Mucosa of descending colon (tissue), 3 donors: ENCODE data around the gene KMT2D. TPM values are rescaled to one million over a fixed set of nuclear protein-coding genes. Genes with fewer than 3 reads are reported as not detected.
A peak's percentile ranks its signal among the peaks of the same experiment; 100 is the strongest.

Source experiments
- ATAC-seq: fragments of 200-7000 bp; cut with Tn5 transposase; one replicate; pipeline ENCODE4 v1.9.1; 2020; ENCODE audit warnings: mild to moderate bottlenecking, moderate library complexity
- DNase-seq, 3 donors: peaks; one replicate each; pipeline ENCODE4 v3.0.0-alpha.2; 2020
- H3K36me3 ChIP-seq: fragments of 200-600 bp; one replicate; pipeline ENCODE4 v1.8.0; 2021; ENCODE audit warnings: low read depth, mild to moderate bottlenecking
- H3K4me1 ChIP-seq: fragments of 200-600 bp; one replicate; pipeline ENCODE4 v1.8.0; 2021; ENCODE audit warnings: low read depth, mild to moderate bottlenecking
- H3K4me3 ChIP-seq: fragments of 200-600 bp; one replicate; pipeline ENCODE4 v1.8.0; 2021; ENCODE audit warnings: mild to moderate bottlenecking
- H3K9me3 ChIP-seq: fragments of 200-600 bp; one replicate; pipeline ENCODE4 v1.8.0; 2021; ENCODE audit warnings: mild to moderate bottlenecking
- intact Hi-C, 2 donors: fragments of 100-400 bp; cut with DNase I in 1 of 2; cut with micrococcal nuclease in 1 of 2; formaldehyde crosslinking; loops; one replicate each; pipeline versions ENCODE4 v1.11.0 to v1.11.1; 2022; cut with DNase I, micrococcal nuclease
- total RNA-seq, 3 donors: library from RNA; stranded (reverse); fragmentation: NEBNext Ultra II Directional in 2 of 3; extraction: Animal tissue kit (Norgen Biotek cat#: 25700) in 2 of 3; gene quantifications; one replicate each; pipeline versions ENCODE4 v1.2.1 to v1.2.4, GENCODE V29; 2021 to 2023
- TF ChIP-seq, protein P1 (sequence below): fragments of 200-600 bp; IDR thresholded peaks from one replicate; pipeline ENCODE4 v1.8.0; 2022; ENCODE audit warnings: antibody characterized with exemption, mild to moderate bottlenecking
- donor health status: DM: no; HTN: no; CAD: no; lungs with moderate emphysema.
- donor health status: DM: no; HTN: no; CAD: no.
- donor health status: DM: no; HTN: yes; CAD: no.

Gene KMT2D
- total RNA-seq, 3 donors from 2014 or later, result 83.3 to 102 (median 88.5) TPM

GRCh38 chr12:49100380-49100779 lies 39.8 kb upstream of the KMT2D start:
- Histone ChIP-seq H3K4me3 (no peak overlapping the region), H3K4me1 (no peaks in the 10 kb centered on the region), H3K36me3 (peaks cover 5% of the 10 kb centered on the region), H3K9me3 (no peaks in the 10 kb centered on the region)
- TF ChIP-seq, protein P1, sequence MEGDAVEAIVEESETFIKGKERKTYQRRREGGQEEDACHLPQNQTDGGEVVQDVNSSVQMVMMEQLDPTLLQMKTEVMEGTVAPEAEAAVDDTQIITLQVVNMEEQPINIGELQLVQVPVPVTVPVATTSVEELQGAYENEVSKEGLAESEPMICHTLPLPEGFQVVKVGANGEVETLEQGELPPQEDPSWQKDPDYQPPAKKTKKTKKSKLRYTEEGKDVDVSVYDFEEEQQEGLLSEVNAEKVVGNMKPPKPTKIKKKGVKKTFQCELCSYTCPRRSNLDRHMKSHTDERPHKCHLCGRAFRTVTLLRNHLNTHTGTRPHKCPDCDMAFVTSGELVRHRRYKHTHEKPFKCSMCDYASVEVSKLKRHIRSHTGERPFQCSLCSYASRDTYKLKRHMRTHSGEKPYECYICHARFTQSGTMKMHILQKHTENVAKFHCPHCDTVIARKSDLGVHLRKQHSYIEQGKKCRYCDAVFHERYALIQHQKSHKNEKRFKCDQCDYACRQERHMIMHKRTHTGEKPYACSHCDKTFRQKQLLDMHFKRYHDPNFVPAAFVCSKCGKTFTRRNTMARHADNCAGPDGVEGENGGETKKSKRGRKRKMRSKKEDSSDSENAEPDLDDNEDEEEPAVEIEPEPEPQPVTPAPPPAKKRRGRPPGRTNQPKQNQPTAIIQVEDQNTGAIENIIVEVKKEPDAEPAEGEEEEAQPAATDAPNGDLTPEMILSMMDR, result no peak
- no peak for ATAC-seq
- intact Hi-C loops, result no loop called here
- DNase-seq, result no peak

DNA sequence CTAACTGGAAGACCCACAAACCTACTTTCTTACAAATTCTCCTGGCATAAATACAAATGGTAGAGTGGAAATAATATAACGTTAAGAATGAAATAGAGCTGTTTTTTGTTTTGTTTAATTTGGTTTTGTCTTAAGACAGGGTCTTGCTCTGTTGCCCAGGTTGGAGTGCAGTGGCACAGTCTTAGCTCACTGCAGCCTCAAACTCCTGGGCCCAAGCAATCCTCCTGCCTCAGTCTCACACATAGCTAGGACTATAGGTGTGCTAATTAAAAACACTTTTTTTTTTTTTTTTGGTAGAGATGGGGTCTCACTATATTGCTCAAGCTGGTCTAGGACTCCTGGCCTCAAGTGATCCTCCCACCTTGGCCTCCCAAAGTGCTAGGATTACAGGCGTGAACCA lies 38.1 kb upstream of the KMT2D start:
- Histone ChIP-seq H3K4me1 (peaks cover 8% of the 10 kb centered on the region), H3K9me3 (no peaks in the 10 kb centered on the region), H3K36me3 (peaks cover 5% of the 10 kb centered on the region), H3K4me3 (no peak overlapping the region)
- TF ChIP-seq, protein P1, result no peak
- DNase-seq (no peak), ATAC-seq (no peak)
- intact Hi-C loops, result no loop called here

DNA sequence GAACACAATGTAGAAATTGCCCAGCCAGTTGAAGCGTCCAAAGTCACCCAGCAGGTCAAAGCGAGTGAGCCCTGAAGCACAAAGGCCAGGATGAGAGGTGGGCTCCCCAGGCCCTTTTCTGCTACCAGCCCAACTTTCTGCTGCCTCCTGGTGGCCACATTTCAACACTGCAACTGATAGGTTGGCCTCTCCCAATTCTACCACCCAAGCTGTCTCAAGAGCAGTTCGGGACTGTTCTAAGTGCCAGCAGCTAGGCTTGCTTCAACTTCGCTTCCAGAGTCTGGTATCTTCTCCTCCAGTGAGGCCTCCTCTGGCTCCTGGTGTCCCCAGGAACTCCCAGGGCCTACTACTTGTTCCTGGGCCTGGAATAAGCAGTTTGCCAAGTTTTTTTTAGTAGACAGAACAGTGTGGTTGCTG lies 37.4 kb upstream of the KMT2D start:
- intact Hi-C loops, result no loop called here
- Histone ChIP-seq H3K9me3 (no peaks in the 10 kb centered on the region), H3K4me3 (no peak overlapping the region), H3K36me3 (peaks cover 5% of the 10 kb centered on the region), H3K4me1 (peaks cover 10% of the 10 kb centered on the region)
- TF ChIP-seq, protein P1, result peak; percentile 69
- ATAC-seq (peak; percentile 68), DNase-seq (peak in 1 of 3 donors; percentile 66)

DNA sequence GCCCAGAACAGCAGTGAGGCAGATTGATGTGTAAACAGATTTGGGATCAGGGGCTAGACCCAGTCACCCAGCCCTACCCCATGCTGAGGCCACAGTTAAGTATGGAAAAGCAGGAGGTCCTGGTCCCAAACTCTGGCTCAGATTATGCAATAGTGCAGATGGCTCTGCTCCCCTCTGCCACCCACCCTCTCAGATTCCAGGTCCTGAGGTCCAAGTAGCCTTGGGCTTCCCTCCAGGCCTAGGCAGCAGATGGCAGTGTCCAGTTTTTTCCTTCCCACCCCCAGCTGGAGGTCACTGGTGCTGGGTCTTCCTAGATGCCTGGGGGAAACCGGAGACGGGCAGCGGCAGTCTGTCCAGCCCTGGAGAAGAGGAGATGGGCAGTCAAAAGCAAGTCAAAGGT lies 36.8 kb upstream of the KMT2D start:
- no peak for ATAC-seq
- peaks cover 5% of the 10 kb centered on the region for H3K36me3 ChIP-seq

GRCh38 chr12:49094975-49095365 lies 34.4 kb upstream of the KMT2D start:
- intact Hi-C loops, result no loop called here
- TF ChIP-seq, protein P1, result no peak
- no peak for ATAC-seq

More for the DNA sequence above, 36.8 kb upstream of the KMT2D start:
- Histone ChIP-seq H3K9me3 (no peaks in the 10 kb centered on the region), H3K4me1 (peaks cover 10% of the 10 kb centered on the region), H3K4me3 (no peak overlapping the region)
- TF ChIP-seq, protein P1, result no peak
- DNase-seq, result no peak
- intact Hi-C loops, result no loop called here

More at GRCh38 chr12:49094975-49095365, 34.4 kb upstream of the KMT2D start:
- Histone ChIP-seq H3K4me3 (no peak overlapping the region), H3K9me3 (no peaks in the 10 kb centered on the region), H3K4me1 (peaks cover 28% of the 10 kb centered on the region), H3K36me3 (no peaks in the 10 kb centered on the region)
- no peak for DNase-seq
